NT2/D1 (cell line): ENCODE results near the gene MAZ.

Source experiments
- DNase-seq: peaks from one replicate; pipeline ENCODE4 v3.0.0-alpha.2; 2011; ENCODE audit warnings: low read depth, low spot score
- H3K27me3 ChIP-seq: 2 replicates; pipeline ENCODE4 v1.6.0; 2011; ENCODE audit warnings: mild to moderate bottlenecking; ENCODE audit not compliant: insufficient read length, insufficient read depth
- H3K36me3 ChIP-seq: 2 replicates; pipeline ENCODE4 v1.6.1; 2011; ENCODE audit warnings: mild to moderate bottlenecking, low read length, mixed read lengths; ENCODE audit not compliant: insufficient read depth, insufficient read length
- H3K4me1 ChIP-seq: 2 replicates; pipeline ENCODE4 v1.5.1; 2011; ENCODE audit not compliant: insufficient read depth, insufficient read length
- H3K4me3 ChIP-seq: 2 replicates; pipeline ENCODE4 v1.5.1; 2011; ENCODE audit warnings: low read depth; ENCODE audit not compliant: insufficient read length
- H3K9ac ChIP-seq: 2 replicates; pipeline ENCODE4 v1.6.0; 2011; ENCODE audit warnings: low read depth; ENCODE audit not compliant: insufficient read length
- H3K9me3 ChIP-seq: 2 replicates; pipeline ENCODE4 v1.5.1; 2011; ENCODE audit warnings: mild to moderate bottlenecking, low read length; ENCODE audit not compliant: insufficient read depth
- SUZ12 ChIP-seq: IDR thresholded peaks from 2 replicates; pipeline ENCODE4 v1.6.1; 2011; ENCODE audit not compliant: insufficient read length, insufficient read depth; ENCODE audit errors: extremely low read depth
- YY1 ChIP-seq: IDR thresholded peaks from 2 replicates; pipeline ENCODE4 v1.6.1; 2011; ENCODE audit not compliant: insufficient read length, insufficient read depth
- ZNF274 ChIP-seq: IDR thresholded peaks from 2 replicates; pipeline ENCODE4 v1.6.1; 2011; ENCODE audit warnings: mild to moderate bottlenecking, low read depth, low read length

The MAZ gene

DNA sequence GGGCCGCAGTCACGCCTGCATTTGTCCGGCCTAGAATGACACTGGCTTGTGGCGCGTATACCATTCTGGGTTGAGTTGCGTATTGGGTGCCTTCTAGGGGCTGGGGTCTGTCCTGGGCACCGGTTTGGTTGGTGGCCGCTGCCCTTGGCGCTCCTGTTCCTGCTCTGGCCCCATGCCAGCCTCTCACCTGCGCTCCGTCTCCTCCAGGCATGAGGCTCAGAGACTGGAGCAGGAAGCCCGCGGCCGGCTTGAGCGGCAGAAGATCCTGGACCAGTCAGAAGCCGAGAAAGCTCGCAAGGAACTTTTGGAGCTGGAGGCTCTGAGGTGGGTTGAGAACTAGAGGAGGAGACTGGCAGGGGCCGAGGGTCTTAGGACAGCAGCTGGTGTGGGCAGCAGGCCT is 39.3 kb downstream of the MAZ start:
- peaks cover 19% of the 10 kb centered on the region for H3K36me3 ChIP-seq
- no peak for DNase-seq
- no peak overlapping the region for H3K9ac ChIP-seq
- H3K4me1 ChIP-seq, result peaks cover 8% of the 10 kb centered on the region
- TF ChIP-seq SUZ12 (no peak), ZNF274 (no peak), YY1 (no peak)
- no peak overlapping the region for H3K4me3 ChIP-seq
- no peaks in the 10 kb centered on the region for H3K9me3 ChIP-seq
- H3K27me3 ChIP-seq, result no peaks in the 10 kb centered on the region

DNA sequence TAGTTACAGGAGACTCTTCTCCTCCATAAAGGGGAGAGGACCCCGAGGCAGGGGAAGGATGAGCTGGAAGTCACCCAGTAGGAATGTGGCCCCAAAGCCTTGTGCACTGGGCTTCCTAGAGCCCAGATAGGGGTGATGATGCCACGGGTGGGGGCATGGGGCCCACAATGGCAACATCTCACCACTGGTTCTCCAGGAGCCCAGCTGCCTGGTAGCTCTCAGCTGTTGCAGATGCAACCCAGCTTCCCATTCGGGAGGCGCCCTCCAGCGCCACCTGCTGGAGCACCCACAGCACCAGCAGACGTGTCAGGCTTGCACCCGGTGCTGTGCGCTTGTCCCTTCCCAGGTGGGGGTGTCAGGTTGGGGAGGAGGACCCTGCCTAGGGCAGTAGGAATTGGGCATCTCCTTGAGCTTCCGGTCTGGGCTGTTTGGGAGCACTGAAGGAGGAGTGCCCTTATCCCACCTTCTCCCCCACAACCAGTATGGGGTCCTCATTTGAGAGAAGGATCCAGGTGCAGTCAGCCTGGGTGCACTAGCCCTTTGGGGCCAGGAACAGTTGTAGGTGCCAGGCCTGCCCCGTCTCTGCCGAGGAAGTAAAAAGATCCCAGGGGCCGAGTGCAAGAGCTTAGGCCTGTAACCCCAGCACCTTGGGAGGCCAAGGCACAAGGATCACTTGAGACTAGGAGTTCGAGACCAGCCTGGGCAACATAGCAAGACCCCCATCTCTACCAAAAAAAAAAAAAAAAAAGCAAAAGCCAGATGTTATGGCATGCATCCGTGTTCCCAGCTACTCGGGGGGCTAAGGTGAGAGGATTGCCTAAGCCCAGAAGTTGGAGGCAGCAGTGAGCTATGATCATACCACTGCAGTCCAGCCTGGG is 42.3 kb downstream of the MAZ start:
- Histone ChIP-seq H3K4me3 (no peak overlapping the region), H3K27me3 (no peaks in the 10 kb centered on the region), H3K4me1 (peaks cover 8% of the 10 kb centered on the region), H3K9me3 (no peaks in the 10 kb centered on the region), H3K9ac (no peak overlapping the region), H3K36me3 (peaks cover 12% of the 10 kb centered on the region)
- no peak for TF ChIP-seq SUZ12
- TF ChIP-seq ZNF274, result no peak
- no peak for TF ChIP-seq YY1
- no peak for DNase-seq

DNA sequence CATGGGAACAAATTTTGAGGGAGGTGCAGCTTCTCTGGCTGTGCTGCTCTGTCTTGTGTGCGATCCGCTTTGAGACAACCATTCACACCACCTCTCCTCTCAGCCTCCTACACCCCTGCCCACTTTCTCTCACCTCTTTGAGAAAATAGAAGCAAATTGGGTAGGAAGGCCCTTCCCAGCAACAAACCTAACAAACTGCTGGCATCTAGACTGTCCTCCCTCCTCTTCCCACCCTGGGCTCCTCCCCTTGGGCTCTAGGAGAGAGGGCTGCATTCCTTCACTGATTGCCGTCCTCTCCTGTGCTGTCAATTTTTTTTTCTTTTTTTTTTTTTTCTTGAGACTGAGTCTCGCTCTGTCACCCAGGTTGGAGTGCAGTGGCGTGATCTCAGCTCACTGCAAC is 43.2 kb downstream of the MAZ start:
- DNase-seq, result peak; percentile 44
- no peaks in the 10 kb centered on the region for H3K27me3 ChIP-seq
- no peak overlapping the region for H3K9ac ChIP-seq
- H3K36me3 ChIP-seq, result peaks cover 12% of the 10 kb centered on the region
- peaks cover 8% of the 10 kb centered on the region for H3K4me1 ChIP-seq
- TF ChIP-seq SUZ12 (no peak), ZNF274 (no peak), YY1 (no peak)
- H3K9me3 ChIP-seq, result no peaks in the 10 kb centered on the region
- no peak overlapping the region for H3K4me3 ChIP-seq

DNA sequence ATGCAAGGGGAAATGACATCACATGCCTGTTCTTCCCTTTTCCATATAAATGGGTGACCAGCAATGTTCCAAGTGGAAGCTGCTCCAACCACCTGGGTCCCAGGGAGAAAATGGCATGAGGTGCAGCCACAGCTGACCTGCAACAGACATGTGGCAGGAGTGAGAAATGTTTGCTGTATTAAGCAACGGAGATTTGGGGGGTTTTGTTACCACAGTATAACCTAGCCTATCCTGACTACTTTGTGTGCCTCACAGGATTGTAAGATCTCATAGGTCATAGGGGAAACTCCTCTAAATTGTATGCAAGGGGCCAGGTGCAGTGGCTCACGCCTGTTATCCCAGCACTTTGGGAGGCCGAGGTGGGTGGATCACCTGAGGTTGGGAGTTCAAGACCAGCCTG is 44.7 kb downstream of the MAZ start:
- DNase-seq, result no peak
- H3K4me3 ChIP-seq, result no peak overlapping the region
- peaks cover 13% of the 10 kb centered on the region for H3K4me1 ChIP-seq
- TF ChIP-seq SUZ12, result no peak
- no peak for TF ChIP-seq ZNF274
- TF ChIP-seq YY1, result no peak
- H3K9ac ChIP-seq, result no peak overlapping the region
- H3K27me3 ChIP-seq, result no peaks in the 10 kb centered on the region
- H3K9me3 ChIP-seq, result no peaks in the 10 kb centered on the region
- peaks cover 12% of the 10 kb centered on the region for H3K36me3 ChIP-seq

DNA sequence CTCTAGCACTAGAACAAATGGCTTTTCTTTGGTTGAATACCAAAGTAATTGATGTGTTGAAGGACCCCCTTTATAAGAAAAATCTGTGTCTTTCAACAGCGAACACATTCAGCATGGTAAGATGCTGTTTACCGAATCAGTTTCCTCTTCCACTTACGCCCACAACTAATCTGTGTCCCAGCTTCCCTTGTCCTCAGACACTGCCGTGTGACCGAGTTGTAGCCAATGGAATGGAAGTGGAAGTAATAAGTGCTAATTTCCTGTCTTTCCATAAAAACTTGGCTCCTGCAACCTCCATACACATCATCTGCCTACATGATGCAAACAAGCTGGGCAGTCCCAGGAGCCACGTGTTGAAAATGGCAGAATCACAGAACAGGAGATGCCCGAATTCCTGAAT is 46.3 kb downstream of the MAZ start:
- no peak overlapping the region for H3K9ac ChIP-seq
- H3K27me3 ChIP-seq, result no peaks in the 10 kb centered on the region
- H3K4me3 ChIP-seq, result no peak overlapping the region
- no peak for TF ChIP-seq ZNF274
- TF ChIP-seq YY1, result no peak
- no peak for TF ChIP-seq SUZ12
- no peak for DNase-seq
- peaks cover 15% of the 10 kb centered on the region for H3K4me1 ChIP-seq
- H3K36me3 ChIP-seq, result peaks cover 9% of the 10 kb centered on the region
- no peaks in the 10 kb centered on the region for H3K9me3 ChIP-seq

DNA sequence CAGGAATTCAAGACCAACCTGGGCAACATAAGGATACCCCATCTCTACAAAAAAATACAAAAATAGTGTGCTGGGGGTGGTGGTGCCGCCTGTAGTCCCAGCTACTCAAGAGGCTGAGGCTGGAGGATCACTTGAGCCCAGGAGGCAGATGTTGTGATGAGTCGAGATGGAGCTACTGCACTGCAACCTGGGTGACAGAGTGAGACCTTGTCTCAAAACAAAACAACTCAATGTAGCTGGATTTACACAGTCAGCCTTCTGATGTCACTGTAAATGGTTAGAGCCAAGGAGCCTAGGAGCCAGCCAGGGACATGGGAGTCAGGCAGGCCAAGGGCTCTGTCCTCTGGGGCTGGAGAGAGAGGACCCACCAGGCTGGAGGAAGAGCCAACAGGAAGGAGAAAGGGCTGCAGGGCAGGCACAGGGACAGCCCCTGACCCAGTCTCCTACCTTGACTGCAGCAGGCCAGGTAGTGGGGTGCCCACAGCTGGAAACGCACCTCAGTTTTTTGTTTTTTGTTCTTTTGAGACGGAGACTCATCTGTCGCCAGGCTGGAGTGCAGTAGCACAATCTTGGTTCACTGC is 48.3 kb downstream of the MAZ start:
- peaks cover 8% of the 10 kb centered on the region for H3K4me1 ChIP-seq
- no peaks in the 10 kb centered on the region for H3K9me3 ChIP-seq
- TF ChIP-seq YY1 (no peak), SUZ12 (no peak), ZNF274 (no peak)
- H3K4me3 ChIP-seq, result no peak overlapping the region
- H3K27me3 ChIP-seq, result no peaks in the 10 kb centered on the region
- H3K9ac ChIP-seq, result no peak overlapping the region
- peaks cover 17% of the 10 kb centered on the region for H3K36me3 ChIP-seq
- no peak for DNase-seq

DNA sequence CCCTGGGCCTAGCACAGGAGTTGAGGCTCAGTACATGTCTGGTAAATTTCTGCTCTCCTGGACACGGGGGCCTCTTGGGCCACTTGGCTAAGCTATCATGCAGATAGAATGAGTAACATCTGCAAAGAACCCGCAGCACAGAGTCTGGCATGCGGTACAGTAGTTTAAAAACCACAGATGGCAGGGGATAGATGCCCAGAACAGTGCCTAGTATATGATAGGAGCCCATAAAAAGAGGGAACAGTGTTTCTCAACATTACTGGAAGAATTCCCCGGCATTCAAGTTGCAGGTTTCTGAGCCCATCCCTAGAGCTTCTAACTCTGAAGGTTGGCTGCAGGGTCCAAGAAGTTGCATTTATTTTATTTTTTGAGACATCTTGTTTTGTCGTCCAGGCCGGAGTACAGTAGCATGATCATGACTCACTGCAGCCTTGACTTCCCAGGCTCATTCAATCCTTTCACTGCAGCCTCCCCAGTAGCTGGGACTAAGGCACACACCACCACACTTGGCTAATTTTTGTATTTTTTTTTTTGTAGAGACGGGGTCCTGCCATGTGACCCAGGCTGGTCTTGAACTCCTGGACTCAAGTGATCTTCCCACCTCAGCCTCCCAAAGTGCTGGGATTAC is 50.9 kb downstream of the MAZ start:
- Histone ChIP-seq H3K27me3 (no peaks in the 10 kb centered on the region), H3K36me3 (peaks cover 35% of the 10 kb centered on the region), H3K9me3 (no peaks in the 10 kb centered on the region), H3K4me1 (peaks cover 14% of the 10 kb centered on the region), H3K9ac (no peak overlapping the region), H3K4me3 (no peak overlapping the region)
- no peak for DNase-seq
- no peak for TF ChIP-seq YY1
